Measurements from ENCODE around the gene MAD2L1BP.
A peak's percentile ranks its signal among the peaks of the same experiment; 100 is the strongest.
"Not testable (repeated sequence)": the region's sequence is repeated elsewhere in the genome, so short reads cannot be mapped to it uniquely, and the experiment has no call there.

MAD2L1BP gene

DNA sequence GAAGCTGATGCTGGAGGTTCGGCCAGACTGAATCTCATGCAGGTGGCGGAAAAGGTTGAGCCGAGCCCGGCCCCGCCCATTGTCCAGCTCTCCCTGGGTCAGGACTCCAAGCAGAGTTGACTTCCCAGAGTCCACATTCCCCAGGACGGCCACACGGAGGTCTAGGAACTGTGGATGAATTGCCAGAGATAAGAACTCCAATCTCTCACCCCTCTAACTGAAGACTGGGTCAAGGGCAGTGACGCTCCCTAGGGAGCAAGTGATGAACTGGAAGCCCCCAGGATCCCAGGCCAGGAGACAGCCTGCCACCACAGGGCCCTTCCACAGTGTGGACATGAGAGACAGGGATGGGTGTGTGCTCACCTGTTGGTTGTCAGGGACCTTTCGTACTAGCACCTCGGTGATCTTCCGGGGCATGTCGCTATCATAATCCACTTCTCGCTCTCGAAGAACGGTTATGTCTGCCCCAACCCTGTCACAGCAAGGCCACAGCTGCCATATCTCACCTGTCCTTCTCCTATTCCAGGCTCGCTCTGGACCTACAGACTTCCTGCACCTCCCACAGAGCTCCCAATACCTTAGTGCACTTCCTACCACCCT lies 10.1 kb upstream of the MAD2L1BP start:
- peaks cover 20 to 42% (median 37%) of the 10 kb centered on the region in 5 donors for H3K4me1 ChIP-seq (ENCODE audit: control insufficient read depth in 5 of 5, insufficient read depth in 5 of 5, low read length in 5 of 5)
- H3K27me3 ChIP-seq (ENCODE audit: control insufficient read depth in 5 of 5, insufficient read depth in 4 of 5, low read length in 5 of 5), result peaks cover 0 to 4% (median 0%) of the 10 kb centered on the region in 5 donors
- H3K36me3 ChIP-seq (ENCODE audit: control insufficient read depth in 5 of 5, insufficient read depth in 5 of 5, low read length in 5 of 5), result peaks cover 0 to 61% (median 58%) of the 10 kb centered on the region in 5 donors
- H3K4me3 ChIP-seq (ENCODE audit: low read depth in 1 of 5, low read length in 5 of 5), result no peak overlapping the region
- H3K27ac ChIP-seq (ENCODE audit: low read depth, low read length), result peak overlapping the region; percentile 99
- H3K9me3 ChIP-seq (ENCODE audit: control insufficient read depth in 5 of 5, low read length in 5 of 5), result no peaks in the 10 kb centered on the region
- H3K9ac ChIP-seq (ENCODE audit: low read length in 5 of 5), result peak overlapping the region in 2 of 5 donors; percentile 2 to 27

DNA sequence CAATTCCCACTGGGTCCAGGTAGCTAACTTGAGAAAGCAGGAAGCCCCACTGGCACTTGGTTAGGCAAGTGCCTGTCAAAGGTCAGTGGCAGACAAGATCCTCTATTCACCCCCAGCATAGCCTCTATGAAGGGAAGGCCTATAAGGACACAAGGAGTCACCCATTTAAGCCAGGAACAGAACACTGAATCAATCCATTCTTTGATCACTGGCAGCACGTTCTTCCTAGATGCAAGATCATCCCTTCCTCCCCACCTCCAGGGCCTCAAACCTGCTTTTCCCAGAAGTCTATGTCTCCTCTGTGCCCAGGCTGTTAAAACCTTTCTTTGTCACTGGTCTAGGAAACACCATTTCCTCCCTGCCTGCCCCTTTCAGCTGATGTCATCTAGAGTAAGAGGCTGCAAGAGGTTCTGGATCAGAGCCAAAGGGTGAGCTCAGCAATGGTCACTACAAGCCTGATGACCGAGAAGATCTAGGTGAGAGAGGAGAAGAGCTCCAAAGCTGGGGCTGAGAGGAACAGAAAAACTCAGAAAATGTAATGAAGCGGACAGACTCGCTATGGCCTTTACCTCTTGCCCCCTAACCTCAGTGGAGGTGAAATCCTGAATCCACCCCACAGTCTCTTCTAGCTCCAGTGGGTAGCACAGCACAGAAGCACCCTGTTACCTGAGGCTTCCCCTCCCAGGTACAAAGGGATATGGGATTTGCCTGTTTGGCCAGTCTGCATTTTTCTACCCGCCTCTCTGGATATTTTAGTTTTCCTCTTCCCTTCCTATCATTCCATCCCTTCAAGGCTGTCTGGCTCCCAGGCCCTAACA lies 8.4 kb upstream of the MAD2L1BP start:
- Histone ChIP-seq H3K4me3 (ENCODE audit: low read depth in 1 of 5, low read length in 5 of 5) (peak overlapping the region; percentile 38 to 96 (median 56)), H3K27ac (ENCODE audit: low read depth, low read length) (peak overlapping the region; percentile 99), H3K9me3 (ENCODE audit: control insufficient read depth in 5 of 5, low read length in 5 of 5) (no peaks in the 10 kb centered on the region), H3K9ac (ENCODE audit: low read length in 5 of 5) (peak overlapping the region; percentile 39 to 96 (median 91)), H3K4me1 (ENCODE audit: control insufficient read depth in 5 of 5, insufficient read depth in 5 of 5, low read length in 5 of 5) (peaks cover 20 to 42% (median 38%) of the 10 kb centered on the region in 5 donors), H3K36me3 (ENCODE audit: control insufficient read depth in 5 of 5, insufficient read depth in 5 of 5, low read length in 5 of 5) (peaks cover 0 to 44% (median 41%) of the 10 kb centered on the region in 5 donors), H3K27me3 (ENCODE audit: control insufficient read depth in 5 of 5, insufficient read depth in 4 of 5, low read length in 5 of 5) (peaks cover 0 to 4% (median 0%) of the 10 kb centered on the region in 5 donors)

DNA sequence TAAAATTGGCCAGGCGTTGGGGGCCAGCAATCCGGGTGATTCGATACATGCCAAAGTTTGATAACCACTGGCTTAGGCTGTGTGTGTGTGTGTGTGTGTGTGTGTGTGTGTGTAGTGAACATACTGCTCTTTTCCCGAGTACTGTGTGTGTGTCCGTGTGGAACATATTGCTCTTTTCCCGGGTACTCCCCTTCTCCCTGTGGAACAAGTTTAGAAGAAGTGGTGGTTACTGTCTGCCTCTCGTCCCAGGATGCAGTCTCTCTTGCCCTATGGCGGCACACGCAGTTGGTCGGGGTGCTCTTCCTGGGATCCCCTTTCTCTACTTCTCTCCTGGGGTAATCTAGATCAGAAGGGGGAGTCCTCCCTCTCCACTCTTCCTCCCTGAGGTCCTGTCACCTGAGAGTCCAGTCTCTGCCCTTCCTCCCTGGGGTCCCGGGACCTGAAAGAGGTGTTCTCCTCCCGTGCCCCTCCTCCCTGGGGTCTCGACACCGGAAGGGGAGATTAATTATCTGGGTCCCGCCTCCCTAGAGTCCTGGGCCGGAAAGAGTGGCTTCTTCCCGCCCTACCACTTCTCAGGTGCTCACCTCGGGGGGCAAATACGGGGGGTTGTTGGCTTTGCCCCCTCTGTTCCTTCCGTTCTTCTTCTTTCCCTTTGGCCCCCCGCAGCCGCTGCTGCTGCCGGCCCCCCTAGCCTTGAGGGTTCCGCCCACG lies 7.1 kb upstream of the MAD2L1BP start:
- H3K4me1 ChIP-seq (ENCODE audit: control insufficient read depth in 5 of 5, insufficient read depth in 5 of 5, low read length in 5 of 5), result peaks cover 20 to 42% (median 38%) of the 10 kb centered on the region in 5 donors
- peak overlapping the region; percentile 92 to 100 (median 97) for H3K9ac ChIP-seq (ENCODE audit: low read length in 5 of 5)
- peaks cover 0 to 4% (median 0%) of the 10 kb centered on the region in 5 donors for H3K27me3 ChIP-seq (ENCODE audit: control insufficient read depth in 5 of 5, insufficient read depth in 4 of 5, low read length in 5 of 5)
- H3K36me3 ChIP-seq (ENCODE audit: control insufficient read depth in 5 of 5, insufficient read depth in 5 of 5, low read length in 5 of 5), result peaks cover 0 to 31% (median 28%) of the 10 kb centered on the region in 5 donors
- no peaks in the 10 kb centered on the region for H3K9me3 ChIP-seq (ENCODE audit: control insufficient read depth in 5 of 5, low read length in 5 of 5)
- H3K27ac ChIP-seq (ENCODE audit: low read depth, low read length), result peak overlapping the region; percentile 99
- H3K4me3 ChIP-seq (ENCODE audit: low read depth in 1 of 5, low read length in 5 of 5), result peak overlapping the region; percentile 82 to 97 (median 96)

DNA sequence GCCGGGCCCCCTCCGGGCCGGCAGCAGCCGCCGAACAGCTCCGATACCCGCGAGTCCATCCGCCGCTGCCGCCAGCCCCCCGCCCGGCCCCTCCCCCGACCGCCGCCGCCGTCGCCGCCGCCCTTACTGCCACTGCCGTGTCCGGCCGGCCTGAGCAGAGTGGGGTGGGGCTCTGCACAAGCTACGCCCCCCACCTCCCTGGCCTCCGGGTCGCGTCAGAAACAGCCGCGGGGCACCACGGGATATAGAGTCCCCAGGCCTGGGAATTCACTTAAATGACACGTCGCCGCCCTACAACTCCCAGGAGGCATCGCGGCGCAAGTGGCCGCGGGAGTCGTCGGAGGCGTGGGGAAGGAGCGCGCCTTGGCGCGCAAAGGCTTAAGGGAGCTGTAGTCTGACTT lies 6.5 kb upstream of the MAD2L1BP start, which contains the start of gene GTPBP2:
Gene GTPBP2 (minus strand): TSS at position 161 of the 401 bp plus-strand sequence. CDS start 102 bp downstream, at position 59.
- Histone ChIP-seq H3K9ac (ENCODE audit: low read length in 5 of 5) (peak within 1 kb of the TSS; percentile 92 to 100 (median 98)), H3K9me3 (ENCODE audit: control insufficient read depth in 5 of 5, low read length in 5 of 5) (no peaks in the 10 kb centered on the region), H3K4me1 (ENCODE audit: control insufficient read depth in 5 of 5, insufficient read depth in 5 of 5, low read length in 5 of 5) (peaks cover 20 to 42% (median 38%) of the 10 kb centered on the region in 5 donors), H3K27ac (ENCODE audit: low read depth, low read length) (peak within 1 kb of the TSS; percentile 99), H3K27me3 (ENCODE audit: control insufficient read depth in 5 of 5, insufficient read depth in 4 of 5, low read length in 5 of 5) (peaks cover 0 to 4% (median 0%) of the 10 kb centered on the region in 5 donors), H3K4me3 (ENCODE audit: low read depth in 1 of 5, low read length in 5 of 5) (peak within 1 kb of the TSS; percentile 90 to 97 (median 96)), H3K36me3 (ENCODE audit: control insufficient read depth in 5 of 5, insufficient read depth in 5 of 5, low read length in 5 of 5) (peaks cover 0 to 25% (median 23%) of the 10 kb centered on the region in 5 donors)

DNA sequence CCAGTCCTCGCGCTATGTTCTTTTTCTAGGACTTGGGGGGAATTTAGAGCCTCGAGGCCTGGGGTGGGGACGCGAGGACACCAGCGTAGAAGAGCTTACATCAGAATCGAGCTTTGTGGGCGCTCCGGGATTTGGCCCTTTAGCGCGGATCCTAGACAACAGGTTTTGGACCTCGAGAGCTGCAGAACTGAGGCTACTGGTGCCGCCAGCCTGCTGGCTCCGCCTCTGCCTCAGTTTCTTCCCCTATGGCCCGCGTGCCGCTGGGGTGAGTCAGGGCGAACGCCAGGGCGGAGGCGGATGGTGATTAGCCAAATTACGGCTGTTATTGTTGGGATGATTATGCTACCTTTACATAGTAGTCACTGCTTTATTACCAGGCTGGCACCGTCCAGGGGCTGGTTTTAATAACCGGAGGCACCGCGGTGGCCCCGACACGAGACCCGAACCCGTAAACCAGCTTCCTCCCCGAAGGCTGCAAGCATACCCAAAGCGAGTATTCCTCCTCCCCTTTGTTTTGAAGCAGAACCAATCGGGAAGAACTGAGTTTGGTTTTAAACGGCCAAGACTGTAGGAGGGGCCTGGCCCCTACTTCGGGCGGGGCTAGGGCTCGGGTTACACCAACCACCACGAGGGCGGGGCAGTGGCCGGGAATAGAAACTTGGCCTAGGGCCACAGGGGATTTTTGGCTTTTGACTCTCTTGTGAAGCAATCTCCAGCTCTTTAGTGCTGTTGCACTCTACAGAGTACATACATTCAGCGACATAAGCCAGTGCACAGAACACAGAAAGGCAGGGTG lies 5.9 kb upstream of the MAD2L1BP start:
- Histone ChIP-seq H3K4me1 (ENCODE audit: control insufficient read depth in 5 of 5, insufficient read depth in 5 of 5, low read length in 5 of 5) (peaks cover 20 to 42% (median 38%) of the 10 kb centered on the region in 5 donors), H3K4me3 (ENCODE audit: low read depth in 1 of 5, low read length in 5 of 5) (peak overlapping the region; percentile 74 to 96 (median 86)), H3K27me3 (ENCODE audit: control insufficient read depth in 5 of 5, insufficient read depth in 4 of 5, low read length in 5 of 5) (peaks cover 0 to 4% (median 0%) of the 10 kb centered on the region in 5 donors), H3K9me3 (ENCODE audit: control insufficient read depth in 5 of 5, low read length in 5 of 5) (no peaks in the 10 kb centered on the region), H3K36me3 (ENCODE audit: control insufficient read depth in 5 of 5, insufficient read depth in 5 of 5, low read length in 5 of 5) (peaks cover 0 to 19% (median 17%) of the 10 kb centered on the region in 5 donors), H3K9ac (ENCODE audit: low read length in 5 of 5) (peak overlapping the region; percentile 64 to 98 (median 89)), H3K27ac (ENCODE audit: low read depth, low read length) (peak overlapping the region; percentile 99)

DNA sequence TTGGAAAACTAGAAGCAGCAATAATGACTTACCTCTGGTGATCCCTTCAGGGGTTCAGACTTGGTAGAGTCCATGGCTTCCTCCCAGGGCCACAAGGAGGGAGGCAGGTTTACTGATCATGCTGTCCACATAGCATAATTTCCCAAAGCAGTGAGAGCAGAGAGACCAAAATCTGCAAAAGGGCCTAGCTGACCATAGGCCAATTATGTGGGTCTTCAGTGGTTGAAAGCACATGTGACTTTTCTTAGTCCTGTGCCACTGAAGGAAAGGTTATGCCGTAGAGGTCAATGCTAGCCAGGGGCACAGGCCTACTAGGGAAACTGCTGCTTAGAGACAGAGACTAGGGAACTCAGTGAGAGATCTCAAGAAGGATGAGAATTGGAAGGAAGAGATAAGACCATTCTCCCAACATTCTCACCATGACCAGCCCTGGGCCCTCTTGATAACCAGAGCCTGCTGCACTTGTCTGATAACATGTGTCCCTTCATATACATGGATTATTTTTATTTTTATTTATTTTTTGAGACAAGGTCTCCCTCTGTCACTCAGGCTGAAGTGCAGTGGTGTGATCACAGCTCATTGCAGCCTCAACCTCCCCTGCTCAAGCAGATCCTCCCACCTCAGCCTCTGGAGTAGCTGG lies 4.5 kb upstream of the MAD2L1BP start:
- peak overlapping the region; percentile 99 for H3K27ac ChIP-seq (ENCODE audit: low read depth, low read length)

DNA sequence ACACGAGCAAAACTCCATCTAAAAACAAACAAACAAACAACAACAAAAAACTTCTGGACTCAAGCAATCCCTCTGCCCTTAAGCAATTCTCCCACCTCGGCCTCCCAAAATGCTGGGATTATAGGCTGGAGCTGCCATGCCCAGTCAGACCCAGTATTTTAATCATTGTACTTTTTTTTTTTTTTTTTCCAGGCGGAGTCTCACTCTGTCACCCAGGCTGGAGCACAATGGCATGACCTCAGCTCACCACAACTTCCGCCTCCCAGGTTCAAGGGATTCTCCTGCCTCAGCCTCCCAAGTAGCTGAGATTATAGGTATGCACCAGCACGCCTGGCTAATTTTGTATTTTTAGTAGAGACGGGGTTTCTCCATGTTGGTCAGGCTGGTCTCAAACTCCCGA lies 2.6 kb upstream of the MAD2L1BP start:
- not testable (repeated sequence) for H3K9ac ChIP-seq (ENCODE audit: low read length in 5 of 5); H3K4me3 ChIP-seq (ENCODE audit: low read depth in 1 of 5, low read length in 5 of 5); H3K9me3 ChIP-seq (ENCODE audit: control insufficient read depth in 5 of 5, low read length in 5 of 5); H3K27me3 ChIP-seq (ENCODE audit: control insufficient read depth in 5 of 5, insufficient read depth in 4 of 5, low read length in 5 of 5); H3K27ac ChIP-seq (ENCODE audit: low read depth, low read length); H3K36me3 ChIP-seq (ENCODE audit: control insufficient read depth in 5 of 5, insufficient read depth in 5 of 5, low read length in 5 of 5)
- H3K4me1 ChIP-seq (ENCODE audit: control insufficient read depth in 5 of 5, insufficient read depth in 5 of 5, low read length in 5 of 5), result peaks cover 16 to 48% (median 44%) of the 10 kb centered on the region in 5 donors

More for the DNA sequence above, 4.5 kb upstream of the MAD2L1BP start:
- Histone ChIP-seq H3K9ac (ENCODE audit: low read length in 5 of 5) (no peak overlapping the region), H3K27me3 (ENCODE audit: control insufficient read depth in 5 of 5, insufficient read depth in 4 of 5, low read length in 5 of 5) (peaks cover 0 to 4% (median 0%) of the 10 kb centered on the region in 5 donors), H3K4me1 (ENCODE audit: control insufficient read depth in 5 of 5, insufficient read depth in 5 of 5, low read length in 5 of 5) (peaks cover 20 to 49% (median 43%) of the 10 kb centered on the region in 5 donors), H3K4me3 (ENCODE audit: low read depth in 1 of 5, low read length in 5 of 5) (no peak overlapping the region), H3K9me3 (ENCODE audit: control insufficient read depth in 5 of 5, low read length in 5 of 5) (no peaks in the 10 kb centered on the region), H3K36me3 (ENCODE audit: control insufficient read depth in 5 of 5, insufficient read depth in 5 of 5, low read length in 5 of 5) (peaks cover 0 to 5% (median 3%) of the 10 kb centered on the region in 5 donors)

DNA sequence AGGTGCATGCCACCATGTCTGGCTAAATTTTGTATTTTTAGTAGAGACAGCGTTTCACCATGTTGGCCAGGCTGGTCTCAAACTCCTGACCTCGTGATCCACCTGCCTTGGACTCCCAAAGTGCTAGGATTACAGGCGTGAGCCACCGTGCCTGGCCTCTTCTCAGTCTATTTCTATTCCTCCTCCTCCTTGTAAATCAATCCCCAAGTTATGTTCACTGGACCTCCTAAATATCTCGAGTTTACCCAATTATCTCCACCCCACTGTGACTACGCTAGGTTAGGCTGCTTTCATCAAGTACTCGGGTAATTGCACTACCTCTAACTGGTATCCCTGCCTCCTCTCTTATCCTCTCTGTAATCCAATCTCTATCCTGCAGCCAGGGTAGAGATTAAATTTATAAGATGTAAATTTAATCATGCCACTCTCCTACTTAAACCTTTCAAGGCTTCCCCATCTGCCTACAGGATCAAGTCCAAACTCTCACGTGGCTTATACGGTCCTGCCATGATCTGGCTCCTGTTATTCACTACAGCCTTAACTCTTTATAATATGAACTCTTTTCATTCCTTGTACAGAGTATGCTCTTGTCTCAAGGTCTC lies 837 bp upstream of the MAD2L1BP start:
- Histone ChIP-seq H3K27me3 (ENCODE audit: control insufficient read depth in 5 of 5, insufficient read depth in 4 of 5, low read length in 5 of 5) (no peaks in the 10 kb centered on the region), H3K36me3 (ENCODE audit: control insufficient read depth in 5 of 5, insufficient read depth in 5 of 5, low read length in 5 of 5) (peaks cover 4 to 9% (median 8%) of the 10 kb centered on the region in 5 donors), H3K9ac (ENCODE audit: low read length in 5 of 5) (no peak overlapping the region), H3K9me3 (ENCODE audit: control insufficient read depth in 5 of 5, low read length in 5 of 5) (no peaks in the 10 kb centered on the region), H3K4me1 (ENCODE audit: control insufficient read depth in 5 of 5, insufficient read depth in 5 of 5, low read length in 5 of 5) (peaks cover 9 to 40% (median 35%) of the 10 kb centered on the region in 5 donors), H3K4me3 (ENCODE audit: low read depth in 1 of 5, low read length in 5 of 5) (peak overlapping the region in 2 of 5 donors; percentile 89 to 99), H3K27ac (ENCODE audit: low read depth, low read length) (no peak overlapping the region)

Data from subcutaneous abdominal adipose tissue (tissue), 5 donors.